Stimulated activated CD4-positive, alpha-beta T cell treated with anti-CD3 and anti-CD28 coated beads, Interleukin-2, amount 100 ng/mL, for 4 hours (primary cell): Measurements from ENCODE around the gene NR2F1-AS1.
"Not testable (repeated sequence)": the region's sequence is repeated elsewhere in the genome, so short reads cannot be mapped to it uniquely, and the experiment has no call there.

Source experiments
- DNase-seq: peaks from one replicate; pipeline ENCODE4 v3.0.0-alpha.2; 2020; ENCODE audit warnings: low read depth

The NR2F1-AS1 gene

GRCh38 chr5:93428868-93429267, 152.2 kb downstream of the NR2F1-AS1 start:
- no peak for DNase-seq

GRCh38 chr5:93427316-93427715, 153.7 kb downstream of the NR2F1-AS1 start:
- no peak for DNase-seq

GRCh38 chr5:93425096-93425495, 155.9 kb downstream of the NR2F1-AS1 start:
- no peak for DNase-seq

GRCh38 chr5:93423300-93423699, 157.7 kb downstream of the NR2F1-AS1 start:
- no peak for DNase-seq

- DNase-seq = no peak
These were observed 158.3 kb downstream of the NR2F1-AS1 start for GRCh38 chr5:93422652-93423280.

GRCh38 chr5:93421987-93422401, 159.0 kb downstream of the NR2F1-AS1 start:
- no peak for DNase-seq

- DNase-seq = no peak
These were observed 159.6 kb downstream of the NR2F1-AS1 start for GRCh38 chr5:93421468-93421867.

- no peak for DNase-seq
These were observed 163.5 kb downstream of the NR2F1-AS1 start for GRCh38 chr5:93417490-93417889.

- DNase-seq = no peak
These were observed 165.2 kb downstream of the NR2F1-AS1 start for GRCh38 chr5:93415819-93416218.

- no peak for DNase-seq
These were observed 169.3 kb downstream of the NR2F1-AS1 start for GRCh38 chr5:93411716-93412115.

- DNase-seq = no peak
These were observed 171.3 kb downstream of the NR2F1-AS1 start for GRCh38 chr5:93409691-93410090.

- no peak for DNase-seq
These were observed 173.6 kb downstream of the NR2F1-AS1 start for GRCh38 chr5:93407454-93407853.

- no peak for DNase-seq
These were observed 174.0 kb downstream of the NR2F1-AS1 start for GRCh38 chr5:93406971-93407401.

GRCh38 chr5:93404246-93404645, 176.8 kb downstream of the NR2F1-AS1 start:
- no peak for DNase-seq

GRCh38 chr5:93403141-93403928, 177.7 kb downstream of the NR2F1-AS1 start:
- DNase-seq = no peak

GRCh38 chr5:93402451-93402850, 178.6 kb downstream of the NR2F1-AS1 start:
- DNase-seq = no peak

GRCh38 chr5:93401634-93402213, 179.3 kb downstream of the NR2F1-AS1 start:
- DNase-seq = no peak

- no peak for DNase-seq
These were observed 181.3 kb downstream of the NR2F1-AS1 start for GRCh38 chr5:93399675-93400074.

- DNase-seq = no peak
These were observed 185.0 kb downstream of the NR2F1-AS1 start for GRCh38 chr5:93395971-93396379.

GRCh38 chr5:93395010-93395409, 186.0 kb downstream of the NR2F1-AS1 start:
- DNase-seq = no peak

GRCh38 chr5:93394301-93394700, 186.7 kb downstream of the NR2F1-AS1 start:
- no peak for DNase-seq

GRCh38 chr5:93391169-93391568, 189.8 kb downstream of the NR2F1-AS1 start:
- not testable (repeated sequence) for DNase-seq

GRCh38 chr5:93385655-93386054, 195.4 kb downstream of the NR2F1-AS1 start:
- DNase-seq = no peak
